Transverse colon (tissue), 4 donors: ENCODE measurements around the gene STK10. TPM values are rescaled to one million over a fixed set of nuclear protein-coding genes. Genes with fewer than 3 reads are reported as not detected.

ENCODE experiments used
- DNase-seq: peaks from one replicate; pipeline ENCODE4 v3.0.0-alpha.2; 2019
- H3K27ac ChIP-seq, 4 donors: fragments of 200-600 bp; sonication (generic); 2 replicates each; pipeline ENCODE4 v1.5.1; 2016 to 2018; ENCODE audit warnings: inconsistent platforms in 4 of 4
- H3K27me3 ChIP-seq: fragments of 200-600 bp; sonication (generic); 2 replicates; pipeline ENCODE4 v1.5.1; 2017; ENCODE audit warnings: inconsistent platforms
- H3K36me3 ChIP-seq, 4 donors: fragments of 200-600 bp; sonication (generic); 2 replicates each; pipeline ENCODE4 v1.5.1; 2017 to 2019; ENCODE audit warnings: inconsistent platforms in 4 of 4
- H3K4me1 ChIP-seq, 4 donors: fragments of 200-600 bp; sonication (generic); 2 replicates each; pipeline ENCODE4 v1.5.1; 2017 to 2020; ENCODE audit warnings: inconsistent platforms in 4 of 4
- H3K4me3 ChIP-seq, 4 donors: fragments of 200-600 bp; sonication (generic); 1 replicate in 1 of 4; 2 replicates in 3 of 4; pipeline versions ENCODE4 v1.5.1 to v1.6.1; 2017 to 2019; ENCODE audit warnings: inconsistent platforms in 4 of 4
- H3K9me3 ChIP-seq, 2 donors: fragments of 200-600 bp; sonication (generic); 2 replicates each; pipeline ENCODE4 v1.5.1; 2017 to 2019; ENCODE audit warnings: inconsistent platforms in 2 of 2
- CTCF ChIP-seq, 5 experiments: fragments of 200-600 bp in 3 of 5; fragments of 450-650 bp in 2 of 5; sonication (generic) in 3 of 5; IDR thresholded peaks; 1 replicate in 2 of 5; 2 replicates in 3 of 5; pipeline ENCODE4 v1.5.1; 2016 to 2017; ENCODE audit warnings: antibody characterized with exemption in 5 of 5, inconsistent platforms in 3 of 5, mild to moderate bottlenecking in 2 of 5, moderate library complexity in 1 of 5
- EP300 ChIP-seq: sonication (generic); formaldehyde crosslinking; IDR thresholded peaks from one replicate; pipeline ENCODE4 v1.6.1; 2017; ENCODE audit warnings: antibody characterized with exemption, low read depth
- POLR2A ChIP-seq: fragments of 450-650 bp; IDR thresholded peaks from one replicate; pipeline ENCODE4 v1.6.1; 2016; ENCODE audit warnings: antibody characterized with exemption, mild to moderate bottlenecking, moderate library complexity
- POLR2AphosphoS5 ChIP-seq, 3 donors: sonication (generic); formaldehyde crosslinking; IDR thresholded peaks; one replicate each; pipeline ENCODE4 v1.6.1; 2016; ENCODE audit warnings: antibody characterized with exemption in 3 of 3
- WGBS, 2 donors: methylation state at CpG; one replicate each; pipeline ENCODE4 v1.1.5; 2018; ENCODE audit warnings: low coverage in 1 of 2; 5-methylcytosine and 5-hydroxymethylcytosine counted together
- in situ Hi-C, 4 donors: fragments of 200-750 bp; cut with MboI; loops; one replicate each; pipeline versions ENCODE4 v1.15.0 to v1.15.1; 2017; ENCODE audit warnings: low sequenced_read_pairs in 3 of 4, low pct_ligation_motif_present in 1 of 4, low pct_unique_long_range_greater_than_20kb in 1 of 4
- intact Hi-C: fragments of 100-400 bp; cut with DNase I; formaldehyde crosslinking; loops from one replicate; pipeline ENCODE4 v1.15.1; 2023; ENCODE audit warnings: low total_unique reads
- total RNA-seq, 4 donors: library from RNA; depleted of rRNA; stranded (reverse); fragments of >200 nt; gene quantifications; one replicate each; pipeline ENCODE4 v1.1.0, GENCODE V29; 2016

The STK10 gene
- total RNA-seq, 4 donors from 2014 or later: 21.2 to 207 (median 49.3) TPM

DNA sequence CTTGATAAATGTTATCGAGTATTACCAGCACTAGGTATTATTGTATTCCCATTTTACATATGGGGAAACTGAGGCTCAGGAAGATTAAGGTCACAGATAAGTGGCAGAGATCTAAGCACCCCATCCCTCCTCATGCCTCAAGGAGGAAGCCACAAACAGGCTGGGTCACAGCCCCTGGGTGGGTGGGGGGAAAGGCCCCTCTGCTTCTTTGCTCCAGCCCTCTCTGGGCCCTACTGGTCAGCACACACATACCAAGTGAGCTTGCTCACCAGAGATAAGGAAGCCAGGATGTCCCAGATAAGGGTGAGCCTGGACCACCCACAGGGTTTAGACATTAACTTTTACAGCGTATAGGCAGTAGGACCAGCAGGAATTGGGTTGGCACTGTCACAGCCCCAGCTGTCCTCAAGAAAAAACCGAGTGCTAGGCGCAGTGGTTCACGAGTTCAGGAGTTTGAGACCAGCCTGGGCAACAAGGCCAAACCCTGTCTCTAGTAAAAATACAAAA is 45.3 kb downstream of the STK10 start:
- Histone ChIP-seq H3K36me3 (no peaks in the 10 kb centered on the region), H3K4me3 (no peak overlapping the region), H3K27ac (peak overlapping the region; percentile 4 to 65 (median 26)), H3K4me1 (peaks cover 0 to 34% (median 19%) of the 10 kb centered on the region in 4 donors), H3K27me3 (no peaks in the 10 kb centered on the region), H3K9me3 (no peaks in the 10 kb centered on the region)
- intact Hi-C loops: no loop called here
- TF ChIP-seq CTCF (IDR thresholded peaks at IDR 0.05) (peak in 1 of 5 experiments; percentile 14), EP300 (no peak), POLR2A (no peak), POLR2AphosphoS5 (IDR thresholded peaks at IDR 0.05) (no peak)
- no peak for DNase-seq
- 61 to 86% methylated on average over 1 to 5 of the region's 5 CpGs for whole genome bisulfite sequencing, 2 donors
- in situ Hi-C loops: no loop called here

DNA sequence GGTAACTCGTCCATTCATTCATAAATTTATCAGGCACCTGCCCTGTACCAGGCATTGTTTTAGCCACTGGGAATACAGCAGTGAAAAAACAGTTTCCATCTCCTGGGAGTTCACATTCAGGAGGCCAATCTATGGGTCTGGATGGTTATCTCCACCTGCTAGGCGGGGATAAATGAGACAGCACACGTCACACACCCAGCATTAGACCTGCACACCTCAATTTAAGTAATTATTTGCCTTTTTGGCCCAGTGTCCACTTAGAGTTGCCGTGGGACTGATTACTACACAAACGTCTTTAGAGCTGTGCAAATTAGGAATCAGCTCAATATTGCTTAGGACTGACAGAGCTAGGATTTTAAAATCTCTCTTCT is 46.1 kb downstream of the STK10 start:
- Histone ChIP-seq H3K27me3 (no peaks in the 10 kb centered on the region), H3K4me3 (no peak overlapping the region), H3K27ac (peak overlapping the region; percentile 4 to 65 (median 32)), H3K4me1 (peaks cover 0 to 29% (median 16%) of the 10 kb centered on the region in 4 donors), H3K36me3 (no peaks in the 10 kb centered on the region), H3K9me3 (no peaks in the 10 kb centered on the region)
- no peak for DNase-seq
- TF ChIP-seq EP300 (no peak), POLR2A (no peak), CTCF (IDR thresholded peaks at IDR 0.05) (no peak), POLR2AphosphoS5 (IDR thresholded peaks at IDR 0.05) (no peak)
- intact Hi-C loops: no loop called here
- WGBS, 2 donors: 57 to 60% methylated on average over 1 to 5 of the region's 5 CpGs
- in situ Hi-C loops: no loop called here

DNA sequence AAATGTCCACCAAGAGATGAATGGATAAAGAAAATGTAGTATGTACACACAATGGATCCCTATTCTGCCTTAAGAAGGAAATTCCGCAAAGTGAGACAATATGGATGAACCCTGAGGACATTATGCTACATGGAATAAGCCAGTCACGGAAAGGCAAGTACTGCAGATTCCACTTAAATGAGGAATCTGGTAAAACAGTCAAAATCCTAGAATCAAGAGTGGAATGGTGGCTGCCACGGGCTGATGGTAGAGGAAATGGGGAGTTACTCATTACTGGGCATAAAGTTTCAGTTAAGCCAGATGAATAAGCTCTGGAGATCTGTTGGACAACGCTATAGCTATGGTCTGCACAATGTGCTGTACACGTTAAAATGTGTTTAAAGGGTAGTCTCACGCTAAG is 47.2 kb downstream of the STK10 start:
- no peak for TF ChIP-seq POLR2A
- TF ChIP-seq EP300: no peak
- no peak for TF ChIP-seq CTCF (IDR thresholded peaks at IDR 0.05)
- TF ChIP-seq POLR2AphosphoS5 (IDR thresholded peaks at IDR 0.05): no peak
- H3K4me1 ChIP-seq: peaks cover 0 to 24% (median 12%) of the 10 kb centered on the region in 4 donors
- H3K9me3 ChIP-seq: no peaks in the 10 kb centered on the region
- DNase-seq: no peak
- H3K27me3 ChIP-seq: no peaks in the 10 kb centered on the region
- H3K27ac ChIP-seq: peak overlapping the region in 2 of 4 donors; percentile 48 to 65
- in situ Hi-C loops: no loop called here
- intact Hi-C loops: no loop called here
- no peaks in the 10 kb centered on the region for H3K36me3 ChIP-seq
- 80 to 82% methylated on average over 1 to 6 of the region's 6 CpGs for WGBS, 2 donors
- H3K4me3 ChIP-seq: no peak overlapping the region

DNA sequence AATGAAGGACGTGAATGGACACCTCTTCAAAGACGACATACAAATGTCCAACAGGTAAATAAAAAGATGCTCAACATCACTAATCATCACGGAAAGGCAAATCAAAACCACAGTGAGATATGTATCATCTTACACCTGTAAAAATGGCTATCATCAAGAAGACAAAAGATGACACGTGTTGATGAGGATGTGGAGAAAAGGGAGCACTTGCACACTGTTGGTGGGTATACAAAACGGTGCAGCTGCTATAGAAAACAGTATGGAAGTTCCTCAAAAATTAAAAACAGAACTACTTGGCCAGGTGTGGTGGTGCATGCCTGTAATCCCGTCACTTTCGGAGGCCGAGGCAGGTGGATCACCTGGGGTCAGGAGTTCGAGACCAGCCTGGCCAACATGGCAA is 47.9 kb downstream of the STK10 start:
- no peak for DNase-seq
- WGBS, 2 donors: 81 to 88% methylated on average over 9 of the region's 9 CpGs
- TF ChIP-seq CTCF (IDR thresholded peaks at IDR 0.05) (no peak), POLR2A (no peak), POLR2AphosphoS5 (IDR thresholded peaks at IDR 0.05) (no peak), EP300 (no peak)
- H3K27ac ChIP-seq: no peak overlapping the region
- intact Hi-C loops (no loop called here), in situ Hi-C loops (no loop called here)
- no peaks in the 10 kb centered on the region for H3K9me3 ChIP-seq
- no peak overlapping the region for H3K4me3 ChIP-seq
- H3K4me1 ChIP-seq: peaks cover 0 to 23% (median 12%) of the 10 kb centered on the region in 4 donors
- no peaks in the 10 kb centered on the region for H3K27me3 ChIP-seq
- H3K36me3 ChIP-seq: no peaks in the 10 kb centered on the region
